ENCODE measurements around the gene CACNB4.

DNA sequence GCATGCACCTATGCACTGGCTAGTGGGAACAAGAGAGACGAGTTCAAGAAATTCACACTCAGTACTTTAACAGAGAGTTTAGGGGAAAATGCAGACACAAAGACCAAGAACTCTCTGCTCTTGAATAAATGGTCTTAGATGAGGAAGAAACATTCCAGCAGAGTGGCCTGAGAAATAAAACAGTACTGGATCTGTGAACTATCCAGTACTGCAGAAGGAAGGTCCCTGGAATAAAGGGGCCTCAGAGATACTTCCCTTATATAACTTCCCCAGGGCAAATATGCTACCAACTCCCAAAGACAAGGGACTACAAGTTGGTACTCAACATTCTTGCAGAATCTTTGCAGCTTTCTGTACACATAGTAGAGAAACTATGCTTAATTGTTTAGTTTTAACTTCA is 199.7 kb downstream of the CACNB4 start:
- TF ChIP-seq, protein P1, sequence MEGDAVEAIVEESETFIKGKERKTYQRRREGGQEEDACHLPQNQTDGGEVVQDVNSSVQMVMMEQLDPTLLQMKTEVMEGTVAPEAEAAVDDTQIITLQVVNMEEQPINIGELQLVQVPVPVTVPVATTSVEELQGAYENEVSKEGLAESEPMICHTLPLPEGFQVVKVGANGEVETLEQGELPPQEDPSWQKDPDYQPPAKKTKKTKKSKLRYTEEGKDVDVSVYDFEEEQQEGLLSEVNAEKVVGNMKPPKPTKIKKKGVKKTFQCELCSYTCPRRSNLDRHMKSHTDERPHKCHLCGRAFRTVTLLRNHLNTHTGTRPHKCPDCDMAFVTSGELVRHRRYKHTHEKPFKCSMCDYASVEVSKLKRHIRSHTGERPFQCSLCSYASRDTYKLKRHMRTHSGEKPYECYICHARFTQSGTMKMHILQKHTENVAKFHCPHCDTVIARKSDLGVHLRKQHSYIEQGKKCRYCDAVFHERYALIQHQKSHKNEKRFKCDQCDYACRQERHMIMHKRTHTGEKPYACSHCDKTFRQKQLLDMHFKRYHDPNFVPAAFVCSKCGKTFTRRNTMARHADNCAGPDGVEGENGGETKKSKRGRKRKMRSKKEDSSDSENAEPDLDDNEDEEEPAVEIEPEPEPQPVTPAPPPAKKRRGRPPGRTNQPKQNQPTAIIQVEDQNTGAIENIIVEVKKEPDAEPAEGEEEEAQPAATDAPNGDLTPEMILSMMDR (IDR thresholded peaks at IDR 0.05): no peak
- TF ChIP-seq POLR2A (IDR thresholded peaks at IDR 0.05): no peak

Data from tibial nerve (tissue), 3 donors.